Right renal cortex interstitium (tissue), 3 donors: Measurements from ENCODE around the gene WDR45B. TPM values are rescaled to one million over a fixed set of nuclear protein-coding genes. Genes with fewer than 3 reads are reported as not detected.
"Not testable (repeated sequence)": the region's sequence is repeated elsewhere in the genome, so short reads cannot be mapped to it uniquely, and the experiment has no call there.

ENCODE experiments used
- DNase-seq, 3 donors: peaks; one replicate each; pipeline ENCODE4 v3.0.0-alpha.2; 2013; ENCODE audit warnings: low read depth in 3 of 3, low spot score in 2 of 3
- polyA plus RNA-seq, 3 donors: library from polyadenylated mRNA; unstranded; fragments of 120-200 nt; gene quantifications; one replicate each; pipeline ENCODE4 v1.2.1, GENCODE V29; 2013; ENCODE audit not compliant: insufficient read length in 3 of 3

Gene WDR45B
- polyA plus RNA-seq, 3 donors: 88.7 to 98.3 (median 98.2) TPM

DNA sequence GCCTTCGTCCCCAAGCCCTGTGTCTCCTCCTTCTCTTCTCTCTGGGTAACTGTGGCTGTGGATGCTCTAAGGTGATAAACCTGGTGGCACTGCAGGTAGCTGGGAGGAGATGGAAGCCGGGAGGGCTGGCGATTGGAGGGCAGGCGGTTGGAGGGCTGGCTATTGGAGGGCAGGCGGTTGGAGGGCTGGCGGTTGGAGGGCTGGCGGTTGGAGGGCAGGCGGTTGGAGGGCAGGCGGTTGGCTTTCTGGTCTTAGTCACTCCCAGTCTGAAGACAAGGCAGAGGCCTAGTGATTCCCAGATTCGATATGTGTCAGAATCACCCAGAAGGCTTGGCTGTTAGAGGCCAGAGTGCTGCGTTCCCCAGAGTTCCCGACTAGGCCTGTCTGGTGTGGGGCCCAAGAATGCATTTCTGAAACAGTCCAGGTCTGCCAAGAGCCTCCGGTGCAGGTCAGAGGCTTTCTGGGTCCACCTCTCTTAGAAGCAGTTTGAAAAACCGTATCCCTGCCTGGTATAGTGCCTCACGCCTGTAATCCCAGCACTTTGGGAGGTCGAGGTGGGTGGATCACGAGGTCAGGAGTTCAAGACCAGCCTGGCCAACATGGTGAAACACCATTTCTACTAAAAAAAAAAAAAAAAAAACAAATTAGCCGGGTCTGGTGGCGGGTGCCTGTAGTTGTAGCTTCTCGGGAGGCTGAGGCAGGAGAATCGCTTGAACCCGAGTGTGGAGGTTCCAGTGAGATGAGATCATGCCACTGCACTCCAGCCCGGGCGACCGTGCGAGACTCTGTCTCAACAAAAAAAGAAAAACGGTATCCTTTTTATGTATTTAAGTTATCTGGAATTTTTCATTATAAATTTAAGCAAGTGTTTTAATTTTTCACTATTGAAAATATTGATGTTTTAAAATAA, 59.7 kb downstream of the WDR45B start:
- DNase-seq: no peak

DNA sequence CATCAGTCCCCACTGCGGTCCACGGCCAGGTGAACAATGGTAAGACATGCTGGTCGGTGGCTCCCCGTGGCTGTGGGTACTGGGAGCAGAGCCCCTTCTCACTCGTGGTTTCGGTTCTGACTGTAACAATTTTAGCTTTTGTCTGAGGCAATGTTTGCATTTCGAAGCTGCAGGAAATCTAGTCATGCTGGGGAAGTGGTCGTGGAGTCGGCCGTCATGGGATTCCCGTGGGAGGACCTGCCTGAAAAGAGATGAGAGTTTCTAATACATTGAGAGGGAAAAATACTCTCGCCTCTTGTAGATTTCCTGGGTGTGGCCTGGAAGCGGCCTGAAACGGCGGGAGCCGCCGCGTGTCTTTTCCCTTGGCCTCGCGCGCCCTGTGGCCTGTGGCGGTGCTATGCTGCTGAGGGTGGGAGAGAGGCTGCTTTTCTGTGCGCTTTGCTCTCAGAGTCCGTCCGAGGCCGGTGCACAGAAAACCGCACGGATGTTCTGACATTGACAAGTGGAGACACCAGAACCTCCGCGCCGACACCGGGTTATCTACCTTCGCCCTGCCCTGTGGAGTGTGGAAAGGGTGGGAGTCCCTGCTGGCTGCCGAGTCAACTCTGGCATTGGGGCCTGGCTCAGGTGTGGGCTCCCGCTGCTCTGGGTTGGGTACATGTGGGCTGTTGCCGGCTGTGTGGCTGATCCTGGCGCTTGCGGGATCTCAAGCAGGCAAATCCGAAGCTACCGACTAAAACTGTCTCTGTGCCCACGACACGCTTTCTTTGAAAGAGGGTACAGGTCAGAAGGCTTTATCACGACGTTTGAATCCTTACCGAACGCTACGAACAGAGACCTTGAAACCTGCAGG, 60.8 kb downstream of the WDR45B start:
- DNase-seq: no peak

DNA sequence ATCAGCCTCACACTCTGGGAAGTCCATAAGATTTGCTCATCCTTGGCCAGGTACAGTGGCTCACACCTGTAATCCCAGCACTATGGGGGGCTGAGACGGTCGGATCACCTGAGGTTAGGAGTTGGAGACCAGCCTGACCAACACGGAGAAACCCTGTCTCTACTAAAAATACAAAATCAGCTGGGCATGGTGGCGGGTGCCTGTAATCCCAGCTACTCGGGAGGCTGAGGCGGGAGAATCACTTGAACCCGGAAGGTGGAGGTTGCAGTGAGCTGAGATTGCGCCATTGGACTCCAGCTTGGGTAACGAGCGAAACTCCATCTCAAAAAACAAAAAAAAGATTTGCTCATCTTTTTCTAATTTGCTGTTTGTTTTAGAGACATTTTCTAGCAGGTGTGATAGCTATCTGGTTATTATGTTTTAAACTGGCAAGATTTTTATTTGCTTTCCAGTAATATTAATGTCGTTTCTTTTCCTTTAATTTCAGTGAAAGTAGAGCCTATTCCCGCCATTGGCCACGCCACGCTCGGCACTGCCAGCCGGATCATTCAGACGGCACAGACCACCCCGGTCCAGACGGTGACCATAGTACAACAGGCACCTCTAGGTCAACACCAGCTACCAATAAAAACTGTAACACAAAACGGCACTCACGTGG, 61.5 kb downstream of the WDR45B start:
- DNase-seq: no peak

DNA sequence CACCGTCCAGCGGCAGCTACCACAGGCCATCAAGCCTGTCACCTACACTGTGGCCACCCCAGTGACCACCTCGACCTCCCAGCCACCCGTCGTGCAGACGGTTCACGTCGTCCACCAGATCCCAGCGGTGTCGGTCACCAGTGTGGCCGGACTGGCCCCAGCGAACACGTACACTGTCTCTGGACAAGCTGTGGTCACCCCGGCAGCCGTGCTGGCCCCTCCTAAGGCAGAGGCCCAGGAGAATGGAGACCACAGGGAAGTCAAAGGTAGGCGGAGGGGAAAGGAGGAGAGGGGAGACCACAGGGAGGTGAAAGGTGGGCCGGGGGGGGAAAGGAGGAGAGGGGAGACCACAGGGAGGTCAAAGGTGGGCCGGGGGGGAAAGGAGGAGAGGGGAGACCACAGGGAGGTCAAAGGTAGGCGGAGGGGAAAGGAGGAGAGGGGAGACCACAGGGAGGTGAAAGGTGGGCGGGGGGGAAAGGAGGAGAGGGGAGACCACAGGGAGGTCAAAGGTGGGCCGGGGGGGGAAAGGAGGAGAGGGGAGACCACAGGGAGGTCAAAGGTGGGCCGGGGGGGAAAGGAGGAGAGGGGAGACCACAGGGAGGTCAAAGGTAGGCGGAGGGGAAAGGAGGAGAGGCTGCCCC, 62.2 kb downstream of the WDR45B start:
- DNase-seq: not testable (repeated sequence)

DNA sequence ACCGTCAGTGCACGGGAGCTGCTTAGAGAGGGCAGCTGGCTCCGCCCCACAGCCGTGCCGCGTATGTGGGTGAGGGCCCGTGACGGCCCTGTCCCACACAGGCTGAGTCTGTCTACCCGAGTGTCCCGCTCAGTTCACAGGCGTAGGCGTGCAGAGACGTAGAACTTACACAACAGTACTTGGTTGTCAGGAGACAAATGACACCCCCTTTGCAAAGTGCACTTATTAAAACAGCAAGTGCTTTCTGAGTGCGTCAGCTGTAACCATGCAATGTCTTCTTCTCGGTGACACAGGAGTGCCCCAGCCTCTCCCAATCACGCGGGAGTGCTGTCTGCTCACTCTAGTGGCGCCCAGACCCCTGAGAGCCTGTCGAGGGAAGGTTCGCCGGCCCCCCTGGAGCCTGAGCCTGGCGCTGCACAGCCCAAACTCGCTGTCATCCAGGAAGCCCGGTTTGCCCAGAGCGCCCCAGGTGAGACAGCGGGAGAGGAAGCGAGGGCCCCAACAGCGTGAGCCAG, 64.5 kb downstream of the WDR45B start:
- no peak for DNase-seq

DNA sequence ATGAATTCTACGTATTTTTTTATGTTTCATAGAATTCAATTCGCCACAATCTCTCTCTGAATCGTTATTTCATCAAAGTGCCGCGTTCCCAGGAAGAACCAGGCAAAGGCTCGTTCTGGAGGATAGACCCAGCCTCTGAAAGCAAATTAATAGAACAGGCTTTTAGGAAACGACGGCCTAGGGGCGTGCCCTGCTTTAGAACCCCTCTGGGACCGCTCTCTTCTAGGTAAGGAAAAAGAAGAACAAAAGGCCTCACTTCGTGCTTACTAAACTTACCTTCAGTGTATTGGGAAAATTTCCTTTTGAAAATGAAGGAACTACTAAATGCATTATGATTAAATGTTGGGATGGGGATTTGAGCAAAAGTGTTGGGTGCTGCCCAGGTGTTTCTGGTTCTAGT, 65.5 kb downstream of the WDR45B start:
- DNase-seq: no peak

DNA sequence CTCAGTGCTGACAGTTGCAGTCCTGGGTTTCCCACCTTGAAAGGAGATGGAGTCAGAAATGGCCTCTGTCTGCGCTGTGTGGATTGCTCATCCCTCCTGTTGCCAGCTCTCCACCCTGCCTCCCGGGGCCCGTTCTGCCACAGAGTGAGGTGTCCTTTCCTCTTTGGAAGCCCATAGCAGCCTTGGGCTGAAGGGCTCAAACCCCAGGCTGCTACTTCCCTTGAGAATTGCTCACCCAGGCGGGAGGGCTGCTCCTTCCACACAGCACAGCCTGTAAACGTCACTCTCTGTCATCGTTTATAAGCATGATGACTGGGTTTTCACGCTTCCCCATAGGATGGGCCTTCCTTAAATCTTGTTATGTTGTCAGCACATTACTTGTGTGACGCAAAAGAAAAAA, 66.0 kb downstream of the WDR45B start:
- no peak for DNase-seq

DNA sequence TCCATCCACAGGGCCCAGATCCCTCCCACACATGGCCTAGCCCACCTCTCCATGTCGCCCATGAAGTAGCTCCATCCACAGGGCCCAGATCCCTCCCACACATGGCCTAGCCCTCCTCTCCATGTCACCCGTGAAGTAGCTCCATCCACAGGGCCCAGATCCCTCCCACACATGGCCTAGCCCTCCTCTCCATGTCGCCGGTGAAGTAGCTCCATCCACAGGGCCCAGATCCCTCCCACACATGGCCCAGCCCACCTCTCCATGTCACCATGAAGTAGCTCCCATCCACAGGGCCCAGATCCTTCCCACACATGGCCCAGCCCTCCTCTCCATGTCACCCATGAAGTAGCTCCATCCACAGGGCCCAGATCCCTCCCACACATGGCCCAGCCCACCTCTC, 68.3 kb downstream of the WDR45B start:
- DNase-seq: not testable (repeated sequence)

DNA sequence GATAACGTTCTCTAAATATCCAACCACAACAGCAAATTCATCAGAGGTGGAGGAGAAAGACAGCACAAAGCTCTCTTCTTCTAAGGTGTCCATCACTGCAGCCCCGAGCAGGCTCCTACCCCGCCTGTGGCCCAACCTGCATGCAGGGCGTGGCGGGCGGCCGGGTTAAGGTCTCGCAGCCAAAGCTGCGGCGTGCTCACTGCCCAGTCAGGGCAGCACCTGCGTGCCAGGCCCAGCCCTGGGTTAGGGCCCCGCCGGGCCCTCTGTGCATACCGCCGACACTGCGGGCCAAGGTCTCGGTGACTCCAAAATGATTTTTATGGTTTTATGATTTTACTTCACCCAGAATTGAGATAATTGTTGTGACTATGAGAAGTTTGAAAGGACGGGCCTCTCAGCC, 70.9 kb downstream of the WDR45B start:
- DNase-seq: no peak

DNA sequence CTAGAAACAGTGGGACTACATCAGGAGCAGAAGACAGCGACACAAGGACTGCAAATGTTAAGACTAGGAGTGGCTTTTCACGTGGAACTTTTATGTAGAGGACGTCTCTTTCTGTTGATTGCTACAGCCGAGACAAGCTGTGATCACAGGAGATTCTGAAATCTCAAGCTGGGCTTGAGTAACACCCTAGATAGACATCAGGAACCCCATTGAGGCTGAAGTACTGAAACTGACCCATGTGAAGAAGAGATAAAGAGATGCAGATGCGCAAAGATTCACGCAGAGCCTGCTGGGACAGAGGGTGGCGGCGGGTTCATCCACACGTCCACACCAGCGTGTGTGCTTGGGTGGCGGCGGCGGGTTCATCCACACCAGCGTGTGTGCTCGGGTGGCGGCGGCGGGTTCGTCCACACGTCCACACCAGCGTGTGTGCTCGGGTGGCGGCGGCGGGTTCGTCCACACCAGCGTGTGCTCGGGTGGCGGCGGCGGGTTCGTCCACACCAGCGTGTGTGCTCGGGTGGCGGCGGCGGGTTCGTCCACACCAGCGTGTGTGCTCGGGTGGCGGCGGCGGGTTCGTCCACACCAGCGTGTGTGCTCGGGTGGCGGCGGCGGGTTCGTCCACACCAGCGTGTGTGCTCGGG, 72.5 kb downstream of the WDR45B start:
- not testable (repeated sequence) for DNase-seq

DNA sequence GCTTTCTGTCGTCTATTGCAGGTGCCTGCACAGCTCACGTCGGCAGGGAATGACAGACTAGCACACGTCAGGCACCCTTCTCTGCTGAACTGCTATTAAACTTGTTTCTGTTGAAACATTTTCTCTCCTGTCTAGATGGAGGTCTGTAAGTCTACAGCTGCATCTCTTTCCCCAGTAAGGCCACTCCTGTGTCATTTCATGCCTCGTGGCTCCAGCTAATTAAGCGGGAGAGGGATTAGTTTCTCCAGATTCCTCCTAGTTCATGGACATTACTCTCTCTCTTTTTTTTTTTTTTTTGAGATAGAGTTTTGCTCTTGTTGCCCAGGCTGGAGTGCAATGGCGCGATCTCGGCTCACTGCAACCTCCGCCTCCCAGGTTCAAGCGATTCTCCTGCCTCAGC, 74.2 kb downstream of the WDR45B start:
- DNase-seq: no peak

DNA sequence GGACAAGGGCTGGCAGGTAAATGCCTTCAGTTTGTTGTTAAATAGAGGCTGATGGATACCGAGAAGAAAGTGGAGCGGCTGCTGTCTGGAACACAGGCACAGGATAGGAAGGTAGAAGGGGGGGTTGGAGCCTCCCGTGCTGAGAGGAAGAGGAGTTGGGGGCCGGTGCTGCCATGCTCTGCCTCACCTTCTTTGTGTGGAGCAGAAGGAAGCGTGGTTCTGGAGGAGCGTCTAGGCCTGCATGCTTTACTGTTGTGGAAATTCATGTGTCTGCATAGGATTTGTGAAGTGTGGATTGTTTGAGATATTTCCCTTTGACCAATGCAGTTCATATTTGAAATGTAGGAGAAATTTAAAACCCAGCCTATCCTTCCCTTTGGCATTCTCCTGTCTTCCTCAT, 76.4 kb downstream of the WDR45B start:
- DNase-seq: no peak

DNA sequence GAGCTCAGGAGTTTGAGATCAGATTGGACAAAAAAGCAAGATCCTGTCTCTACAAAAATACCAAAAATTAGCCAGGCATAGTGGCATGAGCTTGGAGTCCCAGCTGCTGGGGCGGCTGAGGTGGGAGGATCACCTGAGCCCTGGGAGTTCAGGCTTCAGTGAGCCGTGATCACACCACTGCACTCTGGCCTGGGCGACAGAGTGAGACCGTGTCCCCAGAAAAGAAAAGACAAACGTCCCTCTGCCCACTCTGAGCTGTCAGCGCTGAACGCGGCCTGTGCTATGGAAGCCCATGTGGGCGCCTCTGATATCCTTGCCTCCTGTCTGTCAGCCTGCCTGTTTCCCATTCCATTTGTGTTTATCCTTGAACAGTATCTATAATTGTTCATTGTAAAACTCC, 78.0 kb downstream of the WDR45B start:
- DNase-seq: no peak

DNA sequence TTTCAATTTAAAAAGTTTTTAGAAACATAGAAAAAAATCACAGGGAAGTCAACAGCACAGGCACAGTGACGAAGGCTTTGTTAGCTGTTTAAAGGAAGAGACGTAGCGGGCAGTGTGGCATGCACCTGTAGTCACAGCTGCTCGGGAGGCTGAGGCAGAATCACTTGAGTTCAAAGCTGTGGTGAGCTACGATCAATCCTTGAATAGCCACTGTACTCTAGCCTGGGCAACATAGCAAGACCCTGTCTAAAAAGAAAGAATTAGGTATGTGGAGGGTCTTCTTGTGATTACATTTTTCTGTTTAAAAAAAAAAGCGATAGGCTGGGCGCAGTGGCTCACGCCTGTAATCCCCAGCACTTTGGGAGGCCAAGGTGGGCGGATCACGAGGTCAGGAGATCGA, 78.6 kb downstream of the WDR45B start:
- no peak for DNase-seq

DNA sequence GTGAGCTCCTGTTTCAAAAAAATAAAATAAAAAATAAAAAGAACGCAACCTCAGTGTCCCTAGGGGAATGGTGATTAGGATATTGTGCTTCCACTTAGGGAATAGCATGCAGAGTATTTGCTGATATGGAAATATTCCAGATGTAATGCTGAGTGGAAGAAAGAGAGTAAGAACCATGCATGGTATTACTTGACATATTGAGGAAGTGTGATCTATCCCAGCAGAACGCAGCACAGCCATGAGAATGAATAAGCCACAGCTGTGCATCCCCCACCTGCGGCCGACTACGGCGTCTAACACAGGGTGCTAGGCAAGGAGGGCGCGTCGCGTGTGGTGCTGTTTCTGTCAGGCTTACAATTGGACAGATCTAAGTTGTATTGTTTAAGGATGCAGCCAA, 79.2 kb downstream of the WDR45B start:
- no peak for DNase-seq

DNA sequence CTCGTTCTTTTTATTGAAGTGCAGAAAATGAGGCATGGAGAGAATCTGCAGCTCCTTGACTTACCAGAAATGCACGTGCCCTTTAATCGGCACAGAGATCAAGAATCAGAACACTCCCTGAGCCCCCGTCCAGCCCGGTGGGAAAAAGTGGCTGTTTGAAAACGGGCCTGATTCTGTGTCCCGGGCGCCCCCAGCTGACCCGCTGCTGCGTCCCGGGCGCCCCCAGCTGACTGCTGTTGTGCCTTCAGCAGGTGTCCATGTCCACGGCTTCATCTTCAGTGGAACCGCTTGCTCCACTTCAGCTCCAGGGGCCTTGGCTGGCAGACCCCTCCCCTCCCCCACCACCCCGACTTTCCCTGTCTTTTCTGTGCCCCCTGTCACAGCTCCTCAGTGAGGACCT, 81.0 kb downstream of the WDR45B start:
- DNase-seq: no peak

DNA sequence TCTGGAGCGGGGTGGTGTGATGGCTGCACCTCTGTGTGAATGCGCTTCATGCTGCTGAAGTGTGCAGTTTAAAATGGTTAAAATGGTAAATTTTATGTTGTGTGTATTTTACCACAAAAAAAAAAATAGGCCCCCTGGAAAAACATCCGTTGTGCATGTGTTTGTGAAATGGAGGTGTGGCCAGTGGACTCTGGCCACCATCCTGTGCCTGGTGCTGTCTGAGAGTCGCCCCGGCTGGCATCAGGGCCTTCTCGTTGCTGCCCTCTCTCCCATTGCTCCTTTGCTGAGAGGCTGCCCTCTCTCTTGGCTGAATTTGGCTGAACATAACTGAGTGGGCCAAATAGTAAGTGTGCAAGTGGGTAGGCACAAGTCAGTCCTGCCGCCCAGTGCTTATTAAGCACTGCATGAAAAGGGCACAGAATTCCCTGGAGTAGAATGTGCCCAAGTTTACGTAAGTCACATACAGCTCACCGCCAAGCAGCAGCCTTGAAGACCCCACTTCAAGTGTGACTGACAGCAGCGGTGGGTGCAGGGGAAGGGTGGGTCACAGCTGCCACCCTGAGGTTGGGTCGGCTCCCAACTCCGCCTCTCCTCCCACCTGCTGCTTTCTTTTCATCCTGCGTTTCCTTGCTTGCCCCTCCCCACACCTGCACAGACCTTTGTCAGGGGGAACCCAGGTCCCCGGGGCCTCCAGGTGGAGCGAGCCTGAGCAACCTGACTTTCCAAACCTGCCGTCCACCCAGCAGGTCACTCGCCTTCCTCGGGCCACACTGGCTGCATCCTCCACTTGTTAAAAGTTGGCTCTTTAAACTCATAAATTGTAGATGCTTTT, 81.9 kb downstream of the WDR45B start:
- DNase-seq: no peak

DNA sequence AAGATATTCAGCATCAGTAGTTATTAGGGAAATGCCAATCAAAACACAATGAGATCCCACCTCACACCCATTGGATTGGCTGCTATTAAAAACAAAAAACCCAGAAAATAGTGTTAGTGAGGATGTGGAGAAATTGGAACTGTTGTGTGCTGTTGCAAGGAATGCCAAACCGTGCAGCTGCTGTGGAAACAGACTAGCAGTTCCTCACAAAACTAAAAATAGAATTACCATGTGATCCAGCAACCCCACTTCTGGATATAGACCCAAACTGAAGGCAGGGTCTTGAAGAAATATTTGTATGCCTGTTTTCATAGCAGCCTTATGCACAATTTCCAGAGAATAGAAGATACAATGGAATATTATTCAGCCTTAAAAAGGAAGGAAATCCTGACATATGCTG, 82.7 kb downstream of the WDR45B start:
- DNase-seq: no peak
